ENCODE data around the gene RAE1.

DNA sequence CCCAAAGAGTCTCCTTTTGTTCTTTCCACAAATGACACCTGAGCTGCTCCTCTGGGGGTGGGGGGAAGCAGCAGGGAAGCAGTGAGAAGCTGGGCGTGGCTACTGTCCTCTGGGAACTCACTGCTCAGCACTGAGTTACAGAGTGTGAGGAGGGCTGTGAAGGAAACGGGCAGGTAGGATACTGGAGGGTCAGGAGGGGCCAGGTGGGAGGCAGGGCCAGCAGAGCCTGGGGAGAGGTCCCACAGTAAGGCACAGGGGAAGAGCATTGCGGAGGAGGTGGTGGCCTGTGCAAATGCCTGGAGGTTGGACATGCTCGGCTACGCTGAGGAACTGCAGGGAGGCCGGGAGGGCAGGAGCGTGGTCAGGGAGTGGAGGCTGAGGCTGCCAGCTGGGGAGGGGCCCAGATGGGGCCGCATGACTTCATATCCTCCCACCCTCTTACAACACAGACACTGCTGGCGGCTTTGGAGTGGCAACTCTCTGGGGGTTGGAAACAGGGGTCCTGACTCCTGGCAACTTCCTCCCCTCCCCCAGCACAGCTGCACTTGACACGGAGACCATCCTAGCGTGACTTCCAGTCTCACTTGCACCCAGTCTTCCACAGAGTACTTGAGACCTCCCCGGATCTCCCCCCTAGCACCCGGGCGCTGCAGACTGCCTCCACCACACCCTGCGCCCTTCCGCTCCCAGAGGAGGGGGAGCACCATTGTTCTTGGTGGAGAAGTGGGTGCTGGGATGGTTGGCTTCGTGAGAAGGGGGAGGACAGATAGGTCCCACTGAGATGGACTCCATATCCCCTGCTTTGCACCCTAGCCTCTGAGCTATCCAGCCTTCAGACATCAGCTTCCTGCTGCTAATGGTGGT is 74.3 kb downstream of the RAE1 start:
- TF ChIP-seq POLR2A (IDR thresholded peaks at IDR 0.05; ENCODE audit: low read length) (no peak), GATA1 (IDR thresholded peaks at IDR 0.05; ENCODE audit: low read depth, low read length) (no peak)

All from erythroblast (primary cell).